Stimulated activated naive CD4-positive, alpha-beta T cell (primary cell): ENCODE measurements around the gene ATP6V1B1.

Experiments used
- DNase-seq, 6 experiments: peaks; one replicate each; lab custom pipeline; 2025; lab: John Stamatoyannopoulos, UW

Gene ATP6V1B1

DNA sequence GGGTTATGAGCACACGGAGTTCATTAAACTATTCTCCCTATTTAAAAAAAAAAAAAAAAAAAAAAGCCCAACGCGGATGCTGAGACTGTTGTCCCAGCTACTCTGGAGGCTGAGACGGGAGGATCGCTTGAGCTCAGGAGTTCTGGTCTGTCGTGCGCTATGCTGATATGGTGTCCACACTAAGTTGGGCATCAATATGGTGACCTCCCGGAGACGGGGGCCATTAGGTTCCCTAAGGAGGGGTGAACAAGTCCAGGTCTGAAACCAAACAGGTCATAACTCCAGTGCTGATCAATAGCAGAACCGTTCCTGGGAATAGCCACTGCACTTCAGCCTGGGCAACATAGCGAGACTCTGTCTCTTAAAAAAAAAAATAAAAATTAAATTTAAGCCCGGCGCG lies 29.8 kb downstream of the ATP6V1B1 start:
- DNase-seq, result no peak

DNA sequence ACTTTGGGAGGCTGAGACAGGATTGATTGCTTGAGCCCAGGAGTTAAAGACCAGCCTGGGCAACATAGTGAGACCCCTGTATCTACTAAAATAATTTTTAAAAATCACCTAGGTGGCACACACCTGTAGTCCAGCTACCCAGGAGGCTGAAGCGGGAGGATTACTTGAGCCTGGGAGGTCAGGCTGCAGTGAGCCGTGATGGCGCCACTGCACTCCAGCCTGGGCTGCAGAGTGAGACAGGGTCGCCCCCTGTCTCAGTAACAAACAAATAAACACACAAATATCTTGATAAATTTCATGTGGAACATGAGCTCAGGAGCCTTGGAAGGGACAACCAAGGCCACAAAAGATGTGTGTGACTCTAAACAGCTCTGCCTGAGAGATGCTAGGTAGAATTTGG lies 31.0 kb downstream of the ATP6V1B1 start:
- no peak for DNase-seq

- no peak for DNase-seq
Measured at GRCh38 chr2:70967189-70967588, 31.5 kb downstream of the ATP6V1B1 start.

DNA sequence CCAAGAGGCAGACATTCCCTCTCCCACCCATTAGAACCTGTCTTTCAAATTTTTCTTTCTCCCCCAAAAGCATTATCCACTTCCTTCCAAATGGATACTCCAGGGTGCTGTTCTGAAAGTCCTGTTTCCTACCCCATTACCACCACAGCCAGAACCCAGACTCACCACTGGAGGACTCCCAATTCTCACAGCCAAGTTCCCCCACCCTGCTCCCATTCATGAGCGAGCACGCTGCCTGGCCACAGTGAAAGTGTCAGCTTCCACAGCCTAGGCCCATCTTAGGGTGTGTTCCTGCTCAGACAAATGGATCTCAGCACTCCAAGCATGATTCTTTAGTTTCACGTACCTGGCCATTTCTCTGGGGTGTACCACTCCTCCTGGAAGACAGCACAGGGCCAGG lies 38.9 kb downstream of the ATP6V1B1 start:
- no peak for DNase-seq

DNA sequence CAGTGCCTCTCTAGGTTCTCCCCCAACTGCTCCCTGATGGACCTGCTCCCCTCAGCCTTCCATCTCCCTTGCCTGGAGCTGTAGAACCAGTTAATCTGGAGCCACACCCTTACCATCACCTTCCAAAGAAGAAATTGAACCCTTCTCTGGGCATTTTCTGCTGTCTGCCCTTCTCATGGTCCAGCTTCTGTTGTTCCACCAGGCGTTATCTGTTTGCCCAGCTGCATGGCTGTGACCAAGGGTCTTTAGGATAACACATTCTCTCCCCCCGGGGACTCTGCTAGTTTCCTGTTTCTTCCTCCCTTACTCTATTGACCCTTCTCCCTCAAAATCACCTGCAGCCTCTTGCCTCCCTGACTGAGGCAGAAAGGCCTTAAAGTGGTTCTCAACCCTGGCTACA lies 39.5 kb downstream of the ATP6V1B1 start:
- DNase-seq, result no peak

DNA sequence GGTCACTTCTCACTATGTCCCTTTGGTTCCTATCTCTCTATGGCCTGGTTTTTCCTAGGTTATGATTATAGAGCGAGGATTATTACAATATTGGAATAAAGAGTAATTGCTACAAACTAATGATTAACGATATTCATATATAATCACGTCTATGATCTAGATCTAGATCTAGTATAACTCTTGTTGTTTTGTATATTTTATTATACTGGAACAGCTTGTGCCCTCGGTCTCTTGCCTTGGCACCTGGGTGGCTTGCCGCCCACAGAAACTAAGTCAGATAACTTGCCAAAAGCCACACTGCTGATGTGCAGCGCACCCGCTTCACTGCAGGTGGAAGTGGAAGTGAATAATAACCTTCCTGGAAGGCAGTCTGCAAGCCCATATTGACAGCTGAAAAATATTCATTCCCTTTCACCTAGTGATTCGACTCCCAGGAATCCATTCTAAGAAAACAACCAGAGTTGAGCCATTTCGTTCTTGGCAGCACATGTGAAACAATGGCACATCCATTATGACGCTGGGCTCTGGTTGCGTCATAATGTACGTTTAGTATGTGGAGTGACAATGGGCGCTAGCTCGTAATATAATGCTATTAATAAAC lies 42.0 kb downstream of the ATP6V1B1 start:
- DNase-seq, result peak in 4 of 6 experiments; percentile 7 to 54 (median 28)

- DNase-seq, result peak in 4 of 6 experiments; percentile 8 to 37 (median 22)
Measured at GRCh38 chr2:70978341-70979179, 42.9 kb downstream of the ATP6V1B1 start, which contains the start of gene ANKRD53. Gene ANKRD53, plus strand, starts transcription at chr2:70978630. Its CDS starts 16 bp downstream, at chr2:70978646.

GRCh38 chr2:70979180-70979488 lies 43.4 kb downstream of the ATP6V1B1 start:
- peak in 1 of 6 experiments; percentile 24 for DNase-seq

DNA sequence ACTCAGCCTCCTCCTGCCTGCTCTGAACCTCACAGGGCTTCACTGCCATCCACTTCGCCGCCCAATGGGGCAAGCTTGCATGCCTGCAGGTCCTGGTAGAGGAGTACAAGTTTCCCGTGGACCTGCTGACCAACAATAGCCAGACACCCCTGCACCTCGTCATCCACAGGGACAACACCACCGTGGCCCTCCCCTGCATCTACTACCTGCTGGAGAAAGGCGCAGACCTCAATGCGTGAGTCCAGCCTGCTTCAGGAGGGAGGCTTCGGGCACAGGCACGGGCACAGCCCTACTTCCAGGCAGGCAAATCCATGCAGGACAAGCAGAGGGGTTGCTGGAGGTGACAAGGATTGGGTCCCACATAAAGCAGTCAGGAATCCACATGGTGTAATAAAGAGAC lies 43.9 kb downstream of the ATP6V1B1 start:
- DNase-seq, result no peak

- no peak for DNase-seq
Measured at GRCh38 chr2:70981421-70981820, 45.7 kb downstream of the ATP6V1B1 start.

DNA sequence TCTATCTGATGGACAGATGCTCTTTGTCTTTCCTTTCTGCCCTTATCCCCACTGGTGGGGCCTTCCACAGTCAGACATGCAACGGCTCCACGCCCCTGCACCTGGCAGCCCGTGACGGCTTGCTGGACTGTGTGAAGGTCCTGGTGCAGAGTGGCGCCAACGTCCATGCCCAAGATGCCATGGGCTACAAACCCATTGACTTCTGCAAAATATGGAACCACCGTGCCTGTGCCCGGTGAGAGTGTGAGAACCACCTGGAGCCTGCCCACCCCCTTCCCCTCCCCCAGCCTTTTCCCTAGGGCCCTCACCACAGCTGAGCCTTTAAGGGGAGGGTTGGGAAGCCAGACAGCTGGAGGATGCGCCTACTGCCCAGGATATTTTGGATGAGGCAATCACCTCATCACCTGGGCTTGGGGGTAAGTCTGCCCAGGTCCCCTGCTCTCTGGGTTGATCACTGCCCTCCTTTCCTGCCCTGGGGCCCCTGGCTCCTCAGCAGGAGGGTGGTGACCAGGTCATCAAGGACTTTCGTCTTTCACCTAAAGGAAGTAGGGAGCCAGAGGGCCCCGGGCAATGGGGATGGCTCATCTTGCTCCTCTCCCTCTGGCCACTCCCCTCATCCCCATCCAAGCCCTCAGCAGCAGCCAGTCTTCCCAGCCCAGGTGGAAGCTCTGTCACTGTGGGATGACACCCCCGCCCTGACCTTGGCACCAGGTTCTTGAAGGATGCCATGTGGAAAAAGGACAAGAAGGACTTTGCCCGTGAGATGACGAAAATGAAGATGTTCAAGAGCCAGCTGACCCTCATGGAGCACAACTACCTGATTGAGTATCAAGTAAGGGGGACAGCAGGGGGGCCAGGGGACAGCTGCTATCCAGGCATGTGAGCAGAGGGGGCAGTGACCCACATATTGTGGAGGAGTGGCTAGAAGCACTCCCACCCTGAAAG lies 46.4 kb downstream of the ATP6V1B1 start:
- no peak for DNase-seq

GRCh38 chr2:70982971-70983370 lies 47.3 kb downstream of the ATP6V1B1 start:
- no peak for DNase-seq

GRCh38 chr2:70983506-70984227 lies 48.0 kb downstream of the ATP6V1B1 start:
- no peak for DNase-seq

DNA sequence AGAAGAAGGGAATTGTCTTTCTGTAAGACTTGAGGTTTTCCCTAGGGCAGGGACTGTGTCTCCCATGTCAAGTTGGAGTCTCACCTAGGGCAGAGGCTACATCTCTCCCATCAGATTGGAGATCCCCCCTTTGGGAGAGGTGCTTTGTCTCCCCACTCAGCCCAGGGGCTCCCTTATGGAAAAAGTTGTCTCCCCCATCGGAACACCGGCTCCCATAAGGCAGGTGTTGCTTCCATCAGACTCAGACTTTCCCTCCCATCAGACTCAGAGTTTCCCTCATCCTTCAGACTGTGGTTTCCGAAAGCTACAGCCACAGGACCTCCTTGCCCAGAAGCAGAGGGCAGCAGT lies 48.5 kb downstream of the ATP6V1B1 start:
- no peak for DNase-seq

DNA sequence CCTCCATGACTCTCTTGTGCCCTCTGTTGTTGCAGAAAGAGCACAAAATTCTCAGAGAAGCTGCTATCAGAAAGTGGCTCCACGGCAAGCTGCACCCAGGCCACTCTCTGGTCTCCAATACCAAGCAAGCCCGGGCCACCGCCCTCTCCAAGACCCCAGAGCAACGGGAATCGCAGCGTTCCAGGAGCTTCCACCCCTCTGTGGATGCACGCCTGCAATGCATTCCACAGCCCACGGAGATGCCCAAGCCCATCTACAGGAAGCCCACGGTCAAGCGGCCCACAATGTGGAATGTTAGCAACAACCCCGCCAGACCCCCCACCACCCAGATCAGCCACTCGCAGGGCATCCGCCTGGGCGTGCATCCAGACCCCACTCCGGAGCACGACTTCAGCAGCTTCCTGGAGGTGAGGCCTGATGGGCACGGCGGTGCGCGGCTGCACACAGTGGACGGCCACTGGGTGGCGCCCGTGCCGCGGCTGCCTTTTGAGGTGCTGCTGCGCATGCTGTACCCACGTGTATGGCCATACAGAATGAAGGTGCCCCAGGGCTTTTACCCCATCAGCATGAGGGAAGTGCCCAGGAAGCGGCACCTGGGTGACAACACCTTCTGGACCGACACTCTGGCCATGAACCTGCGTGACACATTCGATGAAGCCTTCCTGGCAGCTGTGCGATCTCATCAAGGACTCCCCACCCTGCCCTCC lies 49.0 kb downstream of the ATP6V1B1 start:
- peak; percentile 60 to 81 (median 75) for DNase-seq

DNA sequence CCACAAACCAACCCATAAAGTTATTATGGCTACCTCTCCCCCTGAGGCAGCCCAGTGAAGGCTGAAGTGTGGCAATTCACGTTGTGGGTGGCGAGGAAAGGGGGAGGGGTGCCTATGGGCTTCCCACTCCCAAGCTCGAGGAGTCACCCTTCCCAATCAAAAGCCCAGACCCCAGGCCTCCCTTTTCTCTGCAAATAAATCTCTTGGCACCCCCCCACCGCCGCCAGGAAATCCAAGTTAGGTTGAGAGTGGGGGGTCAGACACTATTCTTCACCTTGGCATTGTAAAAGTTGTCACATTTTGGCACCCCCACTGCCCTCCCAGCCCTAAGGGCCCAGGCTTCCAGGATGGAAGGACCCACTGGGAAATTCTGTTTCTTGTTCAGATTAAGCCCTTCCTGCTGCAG lies 49.6 kb downstream of the ATP6V1B1 start:
- DNase-seq, result no peak

GRCh38 chr2:70985956-70986355 lies 50.3 kb downstream of the ATP6V1B1 start:
- no peak for DNase-seq

DNA sequence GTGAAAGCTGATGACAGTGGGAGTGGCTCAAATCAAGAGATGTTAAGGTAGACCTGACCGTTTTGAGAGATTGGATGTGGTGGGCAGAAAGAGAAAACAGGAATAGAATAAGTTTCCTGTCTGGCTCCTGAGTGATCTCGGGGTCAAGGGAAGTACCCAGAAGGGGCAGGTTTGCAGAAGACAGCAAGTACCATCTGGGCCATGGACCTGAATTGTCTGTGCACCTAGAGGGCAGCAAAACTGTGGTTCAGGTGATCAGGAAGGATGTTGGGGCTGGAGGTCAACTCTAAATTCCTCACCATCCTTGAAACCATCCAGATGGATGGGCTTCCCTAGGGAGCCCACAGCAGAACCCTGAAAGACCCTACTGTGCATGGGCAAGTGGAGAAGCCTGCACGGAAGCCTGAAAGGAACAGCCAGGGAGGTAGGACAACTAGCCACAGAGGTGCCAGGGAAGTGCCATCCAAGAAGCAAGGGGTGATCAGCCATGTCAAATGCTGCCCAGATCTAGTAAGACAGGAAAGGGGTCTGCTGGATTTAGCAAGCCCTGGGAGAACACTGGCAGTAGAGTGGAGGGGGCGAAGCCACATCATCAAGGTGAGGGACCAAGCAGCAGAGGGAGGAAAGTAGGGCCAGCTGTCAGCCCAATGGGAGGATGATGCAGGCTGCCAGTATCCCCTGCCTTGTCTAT lies 50.9 kb downstream of the ATP6V1B1 start:
- DNase-seq, result no peak

- no peak for DNase-seq
Measured at GRCh38 chr2:70987386-70987785, 51.7 kb downstream of the ATP6V1B1 start.

GRCh38 chr2:70988151-70988550 lies 52.5 kb downstream of the ATP6V1B1 start:
- no peak for DNase-seq
